GM21381 (cell line): ENCODE results near the gene XYLT1.
"Not testable (repeated sequence)": the region's sequence is repeated elsewhere in the genome, so short reads cannot be mapped to it uniquely, and the experiment has no call there.

Experiments
- ATAC-seq: cut with Tn5 transposase; IDR thresholded peaks from one replicate; pipeline ENCODE4 v1.9.1; 2021; ENCODE audit warnings: mild to moderate bottlenecking, moderate library complexity; ENCODE audit not compliant: unreplicated experiment

XYLT1 gene

DNA sequence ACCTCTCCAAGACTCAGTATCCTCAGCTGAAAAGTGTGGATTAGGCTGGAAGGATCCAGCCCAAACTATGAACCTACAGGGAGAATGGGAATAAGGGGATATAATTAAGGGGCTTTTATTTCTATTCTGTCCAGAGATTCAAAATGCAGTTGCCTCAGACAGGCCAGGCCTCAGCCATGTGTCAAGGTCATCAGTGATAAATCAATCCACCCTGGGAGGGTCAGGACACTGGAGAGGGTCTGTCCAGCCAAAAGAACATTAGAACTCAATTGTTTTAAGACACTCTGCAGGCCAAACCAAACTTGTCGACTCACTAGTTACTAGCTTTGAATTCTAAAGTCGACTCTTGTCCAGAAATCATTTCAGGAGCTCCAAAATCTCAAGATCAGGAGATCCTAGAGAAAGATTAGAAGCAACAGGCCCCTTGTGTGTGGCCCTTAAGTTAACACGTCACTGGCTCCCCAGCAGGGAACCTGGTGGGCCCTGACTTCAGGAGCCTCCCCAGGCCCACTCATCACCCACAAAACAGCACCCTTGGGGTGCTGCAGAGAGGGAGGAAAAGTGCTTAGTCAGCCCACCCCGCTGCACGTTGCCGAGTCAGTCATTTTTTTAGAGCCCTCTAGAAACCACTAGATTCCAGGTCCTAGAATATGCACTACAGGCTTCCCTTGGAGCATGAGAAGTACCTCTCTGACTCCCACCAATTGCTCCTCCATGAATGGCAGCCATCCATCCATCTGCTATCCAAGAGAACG is 156.8 kb downstream of the XYLT1 start:
- no peak for ATAC-seq

DNA sequence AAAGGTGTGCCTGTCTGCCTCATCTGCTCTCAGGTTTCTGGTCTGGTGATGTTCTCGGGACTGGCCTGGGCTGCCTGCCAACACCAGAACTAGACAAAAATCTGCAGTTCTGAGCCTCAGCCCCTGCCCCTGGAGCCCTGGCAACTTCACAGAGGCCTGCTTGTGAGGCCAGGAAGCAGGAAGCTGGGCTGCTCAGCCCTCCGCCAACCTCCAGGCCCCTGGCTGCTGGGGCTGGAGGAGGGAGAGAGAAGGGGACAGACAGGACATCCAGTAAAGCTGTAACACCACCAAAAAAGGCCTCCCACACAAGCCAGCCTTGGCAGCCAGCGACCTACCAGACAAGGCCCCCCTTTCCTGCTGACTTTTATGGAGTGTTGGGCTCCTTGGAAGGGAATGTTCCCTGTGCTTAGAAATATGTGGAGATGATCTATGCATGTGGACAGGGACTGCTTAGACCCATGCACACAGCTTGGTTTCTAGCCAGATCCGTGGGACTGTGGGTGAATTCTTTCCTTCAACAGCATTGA is 157.6 kb downstream of the XYLT1 start:
- no peak for ATAC-seq

DNA sequence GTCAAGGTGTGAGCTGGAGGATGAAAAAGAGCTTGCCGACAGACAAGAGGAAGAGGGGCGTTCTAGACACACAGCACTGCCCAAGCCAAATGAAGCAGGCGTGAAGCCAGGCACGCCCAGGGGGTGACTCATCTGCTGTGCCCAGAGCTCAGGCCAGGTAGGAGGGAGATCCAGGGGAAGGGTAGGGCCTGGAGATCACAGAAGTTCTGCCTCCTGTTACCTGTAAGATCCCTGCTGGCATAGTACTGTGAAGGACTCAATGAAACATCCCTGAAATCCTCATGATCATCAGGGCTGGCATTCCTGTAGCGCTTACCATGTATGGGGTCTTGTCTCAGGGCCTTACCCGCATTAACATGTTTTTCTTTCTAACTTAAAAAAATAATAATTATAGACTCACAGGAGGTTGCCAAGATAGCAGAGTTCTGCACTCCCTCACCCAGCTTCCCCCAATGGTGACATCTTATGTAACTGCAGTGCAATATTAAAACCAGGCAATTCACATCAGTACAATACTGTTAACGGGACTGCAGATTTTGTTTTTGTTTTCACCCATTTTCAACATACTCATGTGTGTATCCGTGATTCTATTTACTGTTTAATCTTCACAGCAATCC is 158.6 kb downstream of the XYLT1 start:
- no peak for ATAC-seq

DNA sequence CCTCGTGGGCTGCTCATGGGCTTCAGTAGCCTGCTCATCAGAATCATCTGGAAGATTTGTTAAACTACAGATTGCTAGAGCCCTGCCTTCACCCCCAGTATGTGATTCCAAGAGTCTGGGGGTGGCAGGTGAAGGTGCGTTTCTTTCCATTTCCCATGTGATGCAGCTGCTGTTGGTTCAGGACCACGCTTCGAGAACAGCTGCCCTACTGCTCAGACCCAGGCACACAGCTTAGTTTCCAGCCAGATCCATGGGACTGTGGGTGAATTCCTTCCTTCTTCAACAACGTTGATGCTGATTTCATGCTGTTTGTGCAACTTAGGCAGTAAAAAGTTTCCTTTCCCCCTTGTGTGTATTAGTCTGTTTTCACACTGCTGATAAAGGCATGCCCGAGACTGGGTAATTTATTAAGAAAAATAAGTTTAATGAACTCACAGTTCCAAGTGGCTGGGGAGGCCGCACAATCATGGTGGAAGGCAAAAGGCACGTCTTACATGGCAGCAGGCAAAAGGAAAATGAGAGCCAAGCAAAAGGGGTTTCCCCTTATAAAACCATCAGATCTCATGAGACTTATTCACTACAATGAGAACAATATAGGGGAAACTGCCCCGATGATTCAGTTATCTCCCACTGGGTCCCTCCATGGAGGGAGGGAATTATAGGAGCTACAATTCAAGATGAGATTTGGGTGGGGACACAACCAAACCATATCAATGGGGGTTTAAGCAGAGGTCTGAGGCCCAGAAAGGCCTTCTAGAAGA is 159.2 kb downstream of the XYLT1 start:
- no peak for ATAC-seq

DNA sequence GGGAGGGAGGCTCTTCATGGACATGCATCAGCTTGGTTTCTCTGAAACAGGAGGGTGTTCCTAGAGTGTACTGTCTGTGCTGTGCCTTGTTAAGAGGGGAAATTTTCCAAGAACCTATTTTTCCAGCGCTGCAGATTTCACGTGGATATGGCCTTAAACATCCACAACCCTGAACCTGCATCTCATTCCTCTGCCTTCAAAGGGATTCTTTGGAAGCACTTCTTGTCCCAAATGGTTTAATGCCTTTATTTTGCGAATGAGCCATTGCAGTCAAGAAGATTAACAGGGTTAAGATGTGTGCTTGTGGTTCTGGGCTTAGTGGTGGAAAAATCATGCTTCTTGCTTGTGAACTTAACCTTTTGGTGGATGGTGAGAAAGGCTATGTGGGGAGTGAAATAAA is 161.2 kb downstream of the XYLT1 start:
- no peak for ATAC-seq

DNA sequence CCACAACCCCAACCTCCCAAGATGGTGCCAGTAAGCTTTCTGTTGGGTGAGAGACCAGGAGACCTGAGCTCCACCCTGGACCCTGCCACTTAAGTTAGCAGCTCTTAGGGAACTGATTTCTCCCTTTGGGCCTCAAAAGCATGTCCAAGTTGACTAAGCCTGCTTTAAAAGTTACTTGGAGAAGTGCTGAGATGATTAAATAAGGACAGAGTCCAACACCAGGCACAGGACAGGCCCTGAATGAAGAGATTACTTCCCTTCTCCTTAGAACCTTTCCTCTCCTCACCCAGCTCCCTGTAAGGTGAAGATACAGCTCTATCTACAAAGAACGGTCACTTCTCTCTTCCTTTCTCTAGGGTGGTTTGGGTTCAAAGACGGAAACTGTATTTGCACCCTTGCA is 162.6 kb downstream of the XYLT1 start:
- ATAC-seq, result no peak

DNA sequence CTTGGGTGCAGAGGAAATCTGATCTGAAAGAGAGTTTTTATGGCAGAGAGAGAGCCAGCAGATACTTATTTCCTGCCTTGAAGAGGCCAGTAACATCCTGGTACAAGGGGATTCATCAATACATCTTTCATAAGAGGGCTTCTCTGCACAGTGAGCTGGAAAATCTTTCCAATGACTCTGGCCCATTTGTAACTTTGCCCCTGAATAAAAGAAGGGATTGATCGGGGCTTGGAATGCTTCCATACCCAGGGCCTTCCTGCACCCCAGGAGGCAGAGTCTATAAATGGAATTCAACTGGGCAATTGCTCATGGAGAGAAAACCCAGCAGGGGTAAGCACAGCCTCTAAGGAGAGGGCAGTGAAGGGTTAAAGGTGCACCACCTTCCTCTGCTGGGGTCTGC is 163.3 kb downstream of the XYLT1 start:
- ATAC-seq, result no peak

DNA sequence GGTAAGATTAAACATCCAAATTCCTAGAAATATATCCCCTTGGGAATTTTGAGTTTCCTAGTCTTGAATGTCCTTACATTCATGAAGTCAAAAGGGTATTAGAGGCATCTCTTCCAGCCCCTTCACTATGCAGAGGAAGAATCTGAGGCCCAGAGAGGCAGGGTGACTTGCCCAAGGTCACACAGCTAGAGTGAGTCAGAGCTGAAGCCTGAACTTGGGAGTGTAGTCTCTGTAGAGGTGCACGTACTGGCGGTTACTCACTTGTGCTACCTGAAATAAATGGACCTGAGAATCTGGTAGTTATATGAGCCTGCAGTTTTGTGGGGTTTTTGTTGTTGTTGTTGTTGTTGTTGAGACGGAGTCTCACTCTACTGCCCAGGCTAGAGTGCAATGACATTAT is 164.0 kb downstream of the XYLT1 start:
- ATAC-seq, result no peak

DNA sequence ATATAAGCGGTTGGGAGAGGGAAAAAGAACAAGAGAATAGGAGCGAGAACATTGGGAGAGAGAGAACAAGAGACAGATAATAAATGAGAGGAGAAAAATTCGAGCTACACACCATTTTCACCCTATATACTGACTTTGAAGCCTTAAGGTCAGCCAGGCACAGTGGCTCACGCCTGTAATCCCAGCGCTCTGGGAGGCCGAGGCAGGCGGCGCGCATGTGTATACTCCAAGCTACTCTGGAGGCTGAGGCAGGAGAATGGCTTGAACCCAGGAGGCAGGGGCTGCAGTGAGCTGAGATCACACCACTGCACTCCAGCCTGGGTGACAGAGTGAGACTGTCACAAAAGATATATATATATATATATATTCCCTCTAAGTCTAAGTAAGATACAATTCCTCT is 164.5 kb downstream of the XYLT1 start:
- ATAC-seq, result not testable (repeated sequence)

DNA sequence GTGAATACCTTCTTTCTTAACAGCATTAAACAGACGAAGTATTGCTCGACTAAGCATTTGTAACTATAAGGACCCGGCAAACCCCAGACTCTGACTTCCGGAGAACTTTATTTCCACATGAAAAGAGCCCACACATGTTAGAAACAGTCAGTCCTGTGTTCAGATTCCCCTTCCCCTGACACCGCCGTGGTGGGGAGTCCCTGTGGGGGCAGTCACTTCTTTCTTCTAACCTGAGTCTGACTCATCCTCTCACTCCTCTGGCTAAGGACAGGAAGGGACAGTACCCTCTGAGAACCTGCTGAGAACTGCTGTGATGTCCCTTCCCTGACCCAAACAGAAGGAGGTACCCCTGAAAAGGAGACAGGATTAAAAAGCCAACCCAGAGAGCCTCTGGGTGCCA is 165.1 kb downstream of the XYLT1 start:
- no peak for ATAC-seq

DNA sequence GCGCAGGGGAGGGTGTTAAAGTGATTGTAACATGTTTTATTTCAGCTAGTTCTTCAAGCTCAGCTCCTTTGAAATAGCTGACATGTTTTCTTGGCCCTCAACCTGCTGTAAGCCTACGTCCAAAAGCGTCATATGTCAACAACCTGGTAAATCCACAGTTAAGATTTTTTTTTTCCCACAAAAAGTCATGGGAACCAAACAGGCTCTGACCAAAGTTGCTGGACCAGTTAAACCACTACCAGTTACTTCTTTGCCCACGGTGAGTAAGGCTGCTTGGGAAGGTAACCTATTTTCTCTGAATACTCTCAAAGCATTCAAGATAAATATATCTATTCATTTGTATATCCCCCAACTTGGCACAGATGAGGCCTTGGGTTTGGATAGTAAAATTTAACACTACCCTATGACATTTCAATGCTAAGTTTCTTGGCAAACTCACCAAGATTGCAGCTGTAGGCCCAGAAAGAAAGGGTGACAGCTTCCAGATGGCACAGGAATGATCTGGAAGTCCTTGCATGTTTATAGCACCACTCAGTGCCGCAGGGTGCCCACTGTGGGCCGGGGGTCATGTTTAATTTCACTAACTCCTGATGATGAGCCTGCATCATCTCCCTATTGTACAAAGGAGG is 166.2 kb downstream of the XYLT1 start:
- no peak for ATAC-seq

DNA sequence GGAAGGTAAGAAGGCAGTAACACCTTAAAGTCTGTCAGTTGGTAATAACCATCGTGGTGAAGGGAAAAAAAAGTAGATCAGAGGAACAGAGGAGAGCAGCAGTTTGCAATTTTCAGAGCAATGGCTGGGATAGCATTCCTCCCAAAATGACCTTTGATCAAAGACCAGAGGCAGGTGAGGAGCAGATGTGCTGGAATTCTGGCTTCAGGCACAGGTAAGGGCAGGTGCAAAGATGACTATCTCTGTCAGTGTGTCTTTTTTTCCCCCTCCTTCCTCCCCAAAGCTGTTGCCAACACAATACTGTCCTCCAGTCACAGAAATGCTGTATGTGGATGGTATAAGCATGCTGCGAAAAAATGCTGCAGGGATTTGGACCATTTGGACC is 166.7 kb downstream of the XYLT1 start:
- ATAC-seq, result no peak

DNA sequence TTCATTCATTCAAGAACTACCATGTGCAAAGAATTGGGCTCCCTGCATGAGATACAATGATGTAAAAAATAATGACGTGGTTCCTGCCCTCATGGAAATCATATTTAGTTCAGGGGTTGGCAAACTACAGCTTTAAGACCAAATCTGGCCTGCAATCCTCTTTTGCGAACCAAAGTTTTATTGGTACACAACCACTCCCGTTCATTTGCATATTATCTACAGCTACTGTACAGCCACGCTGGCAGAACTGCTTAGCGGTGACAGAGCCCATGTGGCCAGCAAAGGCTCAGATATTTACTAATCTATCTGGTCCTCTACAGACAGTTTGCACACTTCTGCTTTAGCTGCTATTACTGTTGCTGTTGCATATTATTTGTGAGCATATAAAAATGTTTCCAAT is 167.7 kb downstream of the XYLT1 start:
- no peak for ATAC-seq

DNA sequence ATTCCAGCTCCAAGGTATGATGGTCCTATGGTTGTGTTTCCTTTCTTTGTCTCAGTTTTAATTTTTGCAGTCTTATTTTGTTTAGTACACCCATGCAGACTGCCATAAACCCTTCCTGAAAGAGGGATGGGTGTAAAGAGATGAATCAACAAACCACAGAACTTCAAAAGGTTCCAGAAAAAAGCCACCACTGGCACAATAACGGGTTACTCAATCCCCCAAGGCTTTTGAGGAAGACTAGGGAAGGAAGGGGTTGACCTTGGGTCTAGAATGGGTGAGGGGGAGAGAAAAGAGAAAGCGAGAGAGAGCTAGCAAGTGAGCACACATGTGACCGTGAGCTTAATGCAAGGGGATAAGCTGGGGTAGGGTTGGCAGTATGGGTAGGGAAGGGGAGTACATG is 168.1 kb downstream of the XYLT1 start:
- no peak for ATAC-seq

DNA sequence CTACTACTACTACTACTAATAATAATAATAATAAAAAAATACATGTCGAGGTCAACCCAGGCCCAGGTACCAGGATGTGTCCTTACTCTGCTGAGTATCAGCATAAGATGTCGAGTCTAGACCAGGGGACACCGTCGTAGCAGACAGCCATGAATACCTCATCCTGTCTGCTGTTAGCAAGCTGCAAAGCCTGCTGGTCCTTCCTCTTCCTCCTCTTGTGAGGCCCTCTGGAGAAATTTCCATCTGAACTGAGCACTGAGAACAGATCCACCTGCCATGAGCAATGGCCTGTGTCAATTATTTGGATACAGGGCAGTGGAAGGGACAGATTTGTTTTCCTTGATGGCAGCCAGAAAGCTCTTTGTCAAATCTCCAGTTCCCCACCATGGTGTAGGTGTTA is 168.5 kb downstream of the XYLT1 start:
- ATAC-seq, result peak; percentile 17

DNA sequence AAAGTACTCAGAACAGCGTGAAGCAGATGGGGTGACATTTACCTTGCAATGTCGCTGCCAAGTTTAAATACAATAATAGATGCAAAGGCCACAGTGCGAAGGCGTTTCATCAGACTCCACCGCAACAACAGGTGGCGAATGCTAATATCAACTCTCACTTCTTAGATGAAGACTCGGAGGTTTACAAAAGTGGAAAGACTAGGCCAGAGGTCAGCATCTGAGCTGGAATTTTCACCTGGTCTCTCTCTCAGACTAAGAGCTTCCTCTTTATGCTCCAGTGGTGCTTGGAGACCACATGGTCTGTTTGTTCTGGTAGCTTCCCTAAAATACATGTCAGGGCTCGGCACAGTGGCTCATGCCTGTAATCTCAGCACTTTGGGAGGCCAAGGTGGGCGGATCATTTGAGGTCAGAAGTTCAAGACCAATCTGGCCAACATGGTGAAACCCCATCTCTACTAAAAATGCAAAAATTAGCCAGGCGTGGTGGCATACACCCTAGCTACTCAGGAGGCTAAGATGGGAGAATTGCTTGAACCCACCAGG is 169.1 kb downstream of the XYLT1 start:
- ATAC-seq, result peak; percentile 87

DNA sequence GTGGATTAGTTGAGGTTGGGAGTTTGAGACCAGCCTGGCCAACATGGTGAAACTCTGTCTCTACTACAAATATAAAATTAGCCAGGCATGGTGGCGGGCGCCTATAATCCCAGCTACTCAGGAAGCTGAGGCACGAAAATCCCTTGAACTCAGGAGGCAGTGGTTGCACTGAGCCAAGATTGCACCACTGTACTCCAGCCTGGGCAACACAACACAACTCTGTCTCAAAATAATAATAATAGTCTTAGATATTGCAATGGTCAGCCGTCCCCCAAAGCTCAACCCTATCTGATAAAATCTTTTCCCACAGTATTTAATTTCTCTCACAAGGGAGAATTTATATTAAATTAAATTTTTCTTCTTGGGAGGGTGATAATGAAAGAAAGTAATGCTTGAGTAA is 169.6 kb downstream of the XYLT1 start:
- ATAC-seq, result no peak

DNA sequence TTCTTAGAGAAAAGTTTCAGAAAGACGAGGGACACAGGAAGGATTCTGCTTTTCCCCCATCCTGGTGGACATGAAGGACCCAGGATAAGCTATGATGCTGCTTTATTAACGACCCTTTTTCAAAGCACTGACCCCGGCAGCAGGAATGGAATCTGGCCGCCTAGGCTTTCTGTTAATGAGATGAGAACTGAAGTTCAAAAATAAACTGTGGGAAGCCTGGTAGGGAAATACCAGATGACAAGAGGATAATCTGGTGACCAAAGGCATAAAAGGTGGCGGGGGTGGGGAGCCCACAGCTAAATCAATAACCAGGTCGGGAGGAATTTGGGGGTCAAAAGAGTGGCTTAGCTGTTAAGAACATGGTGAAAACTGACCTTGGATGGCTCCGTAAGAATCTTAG is 171.0 kb downstream of the XYLT1 start:
- ATAC-seq, result no peak

DNA sequence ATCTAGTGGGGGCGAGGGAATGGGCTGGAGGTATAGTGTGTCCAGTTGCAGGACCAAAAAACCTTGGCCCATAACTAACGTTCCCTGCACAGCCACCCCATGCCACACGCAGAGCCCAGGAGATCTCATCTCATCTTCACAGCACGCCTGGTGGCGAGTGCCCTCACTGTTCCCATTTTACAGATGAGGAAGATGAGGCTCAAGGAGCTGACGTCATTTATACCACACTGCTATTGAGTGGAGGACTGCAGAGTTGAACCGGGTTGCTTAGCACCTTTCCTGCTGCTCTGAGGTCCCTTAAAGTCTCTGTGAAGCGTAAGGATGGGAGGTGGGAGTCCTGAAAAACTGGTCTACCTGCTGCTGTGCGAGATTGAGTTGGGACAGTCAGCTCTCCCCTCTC is 172.5 kb downstream of the XYLT1 start:
- ATAC-seq, result no peak

DNA sequence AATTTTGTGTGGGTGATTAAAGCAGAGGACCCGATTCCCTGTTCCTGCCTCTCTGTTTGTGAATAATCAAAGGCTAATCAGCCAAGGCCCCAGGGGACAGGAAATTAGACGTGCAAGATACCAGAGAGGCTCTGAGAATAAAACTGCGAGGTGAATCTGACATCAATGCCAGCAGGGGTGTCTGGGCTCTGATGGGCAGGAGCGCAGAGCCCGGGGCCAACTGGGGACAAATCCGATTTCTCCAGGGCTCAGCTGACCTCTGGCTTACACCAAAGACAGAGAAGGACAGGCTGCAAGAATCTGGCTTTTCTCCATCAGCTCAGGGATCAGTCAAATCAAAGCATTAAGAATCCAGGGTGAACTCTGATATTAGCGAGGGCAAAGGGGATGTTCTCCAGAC is 174.3 kb downstream of the XYLT1 start:
- no peak for ATAC-seq

DNA sequence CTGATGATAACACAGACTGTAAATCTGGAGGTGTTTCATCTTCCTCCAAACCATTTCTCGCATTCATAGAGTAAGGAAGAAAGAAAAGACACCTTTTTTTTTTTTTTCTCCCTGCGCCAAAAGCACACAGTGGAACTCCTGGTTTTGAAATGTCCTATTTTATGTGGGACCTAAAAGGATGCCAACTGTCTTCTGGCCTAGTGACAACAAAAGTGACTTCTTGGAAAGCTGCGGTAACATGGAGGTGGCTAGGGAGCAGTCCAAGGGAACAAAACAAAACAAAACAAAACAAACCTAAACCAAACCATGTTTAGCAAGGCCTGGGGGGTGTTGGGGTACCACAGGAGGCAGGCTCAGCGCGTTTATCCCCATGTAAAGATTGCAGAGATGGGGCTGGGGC is 174.8 kb downstream of the XYLT1 start:
- ATAC-seq, result no peak
